Activated CD4-positive, CD25-positive, alpha-beta regulatory T cell treated with anti-CD3 and anti-CD28 coated beads, Interleukin-2, amount 50 U/mL, for 24 hours (primary cell): ENCODE measurements around the gene SMIM11.

Experiments
- ATAC-seq, 2 donors: fragments of 150-1000 bp; cut with Tn5 transposase; one replicate each; pipeline ENCODE4 v1.10.0; 2021; ENCODE audit warnings: mild to moderate bottlenecking in 1 of 2, moderate library complexity in 1 of 2

Gene SMIM11, protein sequence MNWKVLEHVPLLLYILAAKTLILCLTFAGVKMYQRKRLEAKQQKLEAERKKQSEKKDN

DNA sequence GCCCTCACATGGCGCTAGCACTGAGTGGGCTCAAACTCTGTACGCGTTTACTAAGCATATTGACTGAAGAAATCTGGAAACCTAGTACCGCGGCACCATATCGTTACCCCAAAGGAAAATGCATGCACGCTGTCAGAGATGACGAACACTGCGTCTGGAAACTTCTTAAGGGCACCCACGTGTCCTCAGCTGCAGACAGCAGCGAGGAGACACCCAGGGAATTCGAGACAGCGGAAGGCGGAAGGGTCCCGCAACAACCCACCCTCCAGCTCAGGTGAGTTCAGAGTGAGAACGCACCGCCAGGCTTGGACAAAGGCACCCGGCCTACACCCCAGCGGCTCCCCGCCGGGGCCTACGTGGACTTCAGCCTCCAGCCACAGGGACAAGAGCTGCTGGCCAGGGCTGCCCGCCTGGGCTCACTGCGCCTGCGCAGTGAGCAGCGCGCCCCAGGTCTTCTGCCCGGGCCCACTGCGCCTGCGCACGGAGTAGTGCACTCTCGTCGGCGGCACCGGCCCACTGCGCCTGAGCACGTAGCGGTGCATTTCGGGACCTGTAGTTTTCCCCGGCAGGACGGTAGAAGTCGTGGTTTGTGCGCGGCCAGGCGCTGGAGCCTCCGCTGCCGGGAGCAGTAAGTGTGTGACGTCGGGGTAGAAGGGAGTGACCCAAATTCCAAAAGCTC lies at the start of gene SMIM11:
SMIM11 (plus strand) TSS at position 568 of the 679 bp plus-strand sequence. CDS start 3,998 bp downstream, outside the sequence.
- ATAC-seq = peak; percentile 97 to 98

DNA sequence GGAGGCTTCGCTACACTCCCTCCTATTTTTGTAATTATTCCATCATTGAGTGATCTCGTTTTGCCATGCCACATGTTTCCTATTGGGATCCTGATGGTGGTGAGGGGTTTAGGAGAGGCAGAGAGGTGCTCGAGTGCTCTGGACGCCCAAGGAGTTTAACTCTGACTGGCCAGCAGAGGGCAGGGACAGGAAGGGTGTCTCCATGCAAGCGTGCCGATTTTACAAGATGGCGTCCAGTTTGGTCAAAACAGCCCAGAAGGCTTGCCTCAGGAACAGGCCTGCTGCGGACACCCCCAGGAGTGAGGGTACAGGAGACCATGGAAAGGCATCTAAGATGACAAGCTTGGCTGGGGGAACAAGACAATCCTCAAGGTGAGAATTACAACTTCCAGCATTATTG lies 45.3 kb upstream of the SMIM11 start:
- no peak for ATAC-seq

DNA sequence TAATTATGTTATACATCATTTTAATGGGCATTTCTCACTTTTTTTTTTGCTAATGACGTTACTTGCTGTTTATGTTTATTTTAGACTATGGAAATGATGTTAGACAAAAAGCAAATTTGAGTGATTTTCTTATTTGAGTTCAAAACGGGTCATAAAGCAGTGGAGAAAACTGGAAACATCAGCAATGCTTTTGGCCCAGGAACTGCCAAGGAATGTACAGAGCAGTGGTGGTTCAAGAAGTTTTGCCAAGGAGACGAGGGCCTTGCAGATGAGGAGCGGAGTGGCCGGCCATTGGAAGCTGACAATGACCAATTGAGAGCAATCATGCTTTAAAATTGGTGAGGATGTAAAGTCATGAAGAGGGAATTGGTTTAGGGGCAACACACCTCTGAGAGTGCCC lies 43.6 kb upstream of the SMIM11 start:
- ATAC-seq = no peak

DNA sequence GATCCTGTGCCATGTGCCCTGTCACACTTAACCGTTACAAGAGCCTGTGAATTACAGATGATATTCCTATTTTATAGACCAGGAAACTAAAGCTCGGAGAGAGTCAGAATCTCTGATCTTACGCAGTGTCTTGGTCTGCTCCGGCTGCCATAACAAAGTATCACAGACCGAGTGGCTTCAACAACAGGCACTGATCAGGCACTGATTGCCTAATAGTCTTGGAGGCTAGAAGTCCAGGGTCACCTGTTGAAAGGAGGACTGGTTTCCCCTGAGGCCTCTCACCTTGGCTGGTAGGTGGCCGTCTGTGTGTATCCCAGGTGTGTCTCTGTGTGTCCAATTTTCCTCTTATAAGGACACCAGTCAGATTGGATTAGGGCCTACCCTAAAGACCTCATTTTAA lies 43.0 kb upstream of the SMIM11 start:
- no peak for ATAC-seq

DNA sequence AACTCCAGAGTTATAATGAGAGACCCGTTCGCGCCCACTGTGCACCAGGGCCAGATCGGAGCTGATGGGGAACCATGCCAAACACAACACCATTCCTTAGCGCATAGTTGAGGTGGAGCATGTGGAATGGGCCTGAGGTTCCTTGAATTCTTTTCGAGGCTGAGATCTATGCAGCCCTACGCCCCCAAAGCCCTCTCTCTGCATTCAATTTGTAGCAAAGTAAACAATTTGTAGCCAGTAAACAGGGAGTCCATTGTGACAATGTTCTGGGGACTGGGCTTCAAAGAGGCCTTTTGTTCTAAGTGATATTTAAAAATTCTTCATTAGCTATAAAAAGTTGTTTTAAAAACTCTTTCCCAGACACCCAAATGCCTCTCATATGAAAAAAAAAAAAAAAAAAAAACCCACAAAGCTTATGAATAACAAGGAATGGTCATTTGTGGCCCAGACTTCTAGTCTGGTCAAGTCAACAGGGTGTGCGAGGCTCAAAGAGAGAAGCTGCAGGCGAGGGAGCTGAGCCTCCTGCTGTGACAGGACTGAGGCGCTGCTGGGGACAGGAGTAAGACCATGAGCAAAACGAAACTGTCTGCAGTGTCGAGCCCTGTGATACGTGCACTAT lies 42.1 kb upstream of the SMIM11 start:
- ATAC-seq = no peak

DNA sequence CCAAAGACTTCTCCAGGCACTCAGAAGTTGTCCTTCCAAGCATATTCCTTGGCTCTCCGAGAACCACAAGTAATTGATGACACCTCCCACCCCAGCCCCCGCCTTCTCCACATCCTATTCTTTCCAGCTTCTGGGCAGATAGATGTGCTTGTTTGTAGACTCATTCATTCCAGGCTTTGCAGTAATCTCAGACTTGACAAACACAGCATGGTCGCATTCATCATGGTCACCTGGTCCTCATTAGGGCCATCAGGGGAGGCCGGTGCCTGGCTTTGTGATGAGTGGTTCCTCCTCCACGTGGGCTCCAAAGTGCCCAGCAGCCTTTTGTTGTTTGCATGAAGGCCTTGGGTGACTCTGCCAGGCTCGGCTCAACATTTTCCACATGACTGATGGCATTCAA lies 40.0 kb upstream of the SMIM11 start:
- no peak for ATAC-seq

DNA sequence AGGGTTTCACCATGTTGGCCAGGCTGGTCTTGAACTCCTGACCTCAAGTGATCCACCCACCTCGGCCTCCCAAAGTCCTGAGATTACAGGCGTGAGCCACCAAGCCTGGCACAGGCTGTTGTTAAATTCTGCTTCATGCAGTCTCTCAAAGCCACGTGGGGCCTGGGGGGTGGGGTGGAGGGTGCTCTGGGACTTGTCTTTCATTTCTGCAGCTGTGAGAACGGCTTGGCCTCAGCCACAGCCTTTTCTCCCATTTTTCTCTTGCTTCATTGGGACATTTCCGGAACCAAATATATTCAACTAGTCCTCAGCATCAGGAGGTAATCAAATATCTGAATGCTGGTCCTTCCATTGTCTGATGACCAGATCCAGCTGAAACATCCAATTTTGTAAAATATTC lies 39.1 kb upstream of the SMIM11 start:
- no peak for ATAC-seq

DNA sequence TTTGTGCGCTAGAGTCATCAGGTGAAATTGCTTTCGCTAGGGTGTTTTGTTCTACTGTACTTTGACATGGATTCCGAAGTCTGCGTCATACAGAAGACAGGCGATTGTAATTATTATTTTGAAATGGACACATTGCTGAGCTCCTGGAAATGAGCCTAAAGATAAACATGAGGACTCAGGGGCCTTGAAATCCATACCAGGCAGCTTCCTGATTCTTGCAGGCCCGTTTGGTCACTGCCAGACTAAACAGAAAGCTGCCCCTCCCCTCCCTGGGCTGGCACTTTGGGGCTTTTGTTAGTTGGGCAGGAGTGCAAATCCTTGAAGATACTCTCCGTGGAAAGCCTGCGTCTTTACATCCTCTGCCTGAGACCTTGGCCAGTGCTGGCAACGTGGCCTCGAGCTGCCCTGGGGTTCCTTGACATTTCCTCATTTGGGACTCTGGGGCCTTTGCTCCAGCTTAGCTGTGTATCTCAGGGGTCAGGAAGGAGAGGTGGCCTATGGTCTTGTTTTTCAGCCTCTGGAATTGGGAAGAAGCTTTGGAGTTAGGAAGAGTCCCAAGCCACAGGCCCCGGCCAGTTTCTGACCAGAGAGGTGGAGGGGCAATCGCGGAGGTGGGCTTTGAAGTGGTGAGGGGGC lies 38.4 kb upstream of the SMIM11 start:
- ATAC-seq = no peak

DNA sequence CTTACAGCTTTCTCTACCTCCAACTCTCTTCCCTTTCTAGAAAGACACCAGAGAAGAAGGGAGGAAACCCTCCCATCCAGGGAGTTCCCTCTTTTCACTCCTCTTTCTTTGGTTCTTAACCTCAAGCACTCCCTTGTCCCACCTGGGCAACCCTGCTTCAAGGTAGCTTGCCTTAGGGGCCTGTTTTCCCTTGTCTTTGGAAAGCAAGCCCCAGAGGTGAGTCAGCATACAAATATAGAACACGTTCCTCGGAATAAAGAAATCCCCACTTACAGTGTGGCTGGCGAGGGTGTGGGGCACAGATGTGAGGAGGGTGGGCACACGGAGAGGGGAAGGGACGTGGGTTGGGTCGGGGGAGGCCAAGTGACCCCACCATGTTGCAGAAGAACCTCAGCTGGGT lies 37.6 kb upstream of the SMIM11 start:
- ATAC-seq = no peak

DNA sequence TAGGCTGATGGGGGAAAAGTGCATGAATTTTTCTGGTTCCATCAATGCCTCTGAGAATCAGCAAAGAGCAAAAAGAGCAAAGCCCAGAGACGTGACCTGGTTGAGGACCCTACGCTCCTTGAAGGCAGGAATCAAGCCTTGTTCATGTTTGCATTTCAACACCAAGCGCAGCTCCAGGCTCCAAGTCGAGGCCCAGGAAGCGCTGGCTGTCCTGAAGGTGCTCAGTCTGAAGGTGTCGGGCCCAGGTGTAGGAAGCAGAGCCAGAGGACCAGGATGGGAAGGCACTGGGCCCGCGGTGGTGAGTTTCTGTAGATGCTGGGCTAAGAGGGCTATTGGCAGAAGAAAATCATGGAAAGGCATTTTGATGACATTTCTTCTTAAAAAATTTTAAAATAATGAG lies 37.1 kb upstream of the SMIM11 start:
- ATAC-seq = no peak

DNA sequence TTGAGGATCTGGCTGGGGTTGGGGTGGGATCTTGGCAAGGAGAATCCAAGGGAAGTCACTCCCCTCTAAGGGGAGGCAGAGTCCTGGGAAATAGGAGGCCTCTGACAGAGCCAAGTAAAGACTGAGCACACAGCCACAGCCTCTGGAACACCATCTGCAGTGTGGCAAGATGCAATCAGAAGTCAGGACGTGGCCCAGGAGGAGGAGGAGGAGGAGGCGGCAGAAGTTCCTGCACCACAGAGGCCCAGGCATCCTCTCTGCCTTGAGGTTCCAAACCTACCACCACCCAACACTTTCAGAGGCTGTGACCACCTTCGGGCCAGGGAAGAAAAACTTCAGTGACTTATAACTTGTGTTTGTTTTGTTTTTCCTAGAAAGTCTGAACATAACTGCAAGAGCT lies 35.2 kb upstream of the SMIM11 start:
- ATAC-seq = no peak

DNA sequence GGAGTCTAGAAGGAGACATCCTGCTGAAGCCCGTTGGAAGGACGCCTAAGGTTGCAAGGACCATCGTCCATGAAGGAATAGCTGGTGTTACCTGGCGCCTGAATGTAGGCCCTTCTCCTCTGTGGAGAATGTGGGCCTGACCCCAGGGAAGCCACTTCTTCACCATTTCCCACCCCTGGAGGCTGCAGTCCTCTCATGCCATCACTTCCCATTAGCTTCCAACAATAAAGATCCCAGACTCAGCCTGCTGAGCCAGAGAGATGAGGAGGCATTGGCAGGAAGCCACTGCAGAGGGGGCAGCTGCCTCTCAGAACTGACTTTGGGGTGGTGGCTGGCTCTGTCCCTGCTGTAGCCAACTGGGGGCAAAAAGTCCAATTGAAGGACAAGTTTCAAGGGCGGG lies 32.8 kb upstream of the SMIM11 start:
- no peak for ATAC-seq

DNA sequence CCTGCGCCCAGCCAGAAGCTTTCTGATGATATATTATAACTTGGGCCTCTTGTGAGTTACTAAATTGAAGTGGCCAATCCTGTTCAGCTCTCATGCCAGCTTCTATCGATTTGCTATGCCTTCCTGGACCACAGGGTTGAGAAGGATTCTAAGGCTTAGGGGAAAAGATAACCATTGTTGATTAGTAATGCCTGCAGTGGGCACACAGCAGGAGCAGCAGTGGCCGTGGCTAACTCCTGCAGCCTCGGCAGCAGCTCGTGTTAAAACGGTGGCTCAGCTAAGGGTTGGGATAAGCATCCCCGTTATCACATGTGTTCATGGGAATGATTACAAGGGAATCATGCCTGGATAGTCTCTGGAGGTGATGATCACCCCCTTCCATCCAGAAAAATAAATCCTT lies 32.0 kb upstream of the SMIM11 start:
- ATAC-seq = no peak

DNA sequence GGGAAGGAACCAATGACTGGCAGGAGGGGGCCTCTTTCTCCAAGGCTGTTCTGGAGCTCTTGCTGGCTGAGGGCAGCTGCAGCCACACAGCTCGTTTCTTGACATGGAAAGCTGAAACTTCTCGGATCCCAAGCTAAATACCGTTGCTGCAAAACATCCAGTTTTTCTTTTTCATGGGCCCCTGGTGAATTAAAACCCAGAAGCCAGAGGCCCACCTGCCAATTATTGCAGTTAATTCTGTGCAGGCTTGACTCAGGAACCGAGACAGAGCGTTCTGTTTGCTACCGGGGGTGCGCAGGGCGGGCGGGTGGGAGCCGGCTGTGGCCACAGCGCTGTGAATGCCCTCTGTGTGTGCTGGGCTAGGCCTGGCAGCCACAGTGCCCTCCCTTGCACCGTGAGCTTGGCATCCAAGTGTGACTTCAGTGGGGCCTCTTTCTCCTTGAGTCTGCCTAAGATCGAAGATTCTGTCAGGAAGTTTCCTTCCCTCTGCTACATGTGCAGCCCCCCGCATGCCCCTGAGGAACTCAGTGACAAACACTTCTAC lies 31.4 kb upstream of the SMIM11 start:
- ATAC-seq = no peak

DNA sequence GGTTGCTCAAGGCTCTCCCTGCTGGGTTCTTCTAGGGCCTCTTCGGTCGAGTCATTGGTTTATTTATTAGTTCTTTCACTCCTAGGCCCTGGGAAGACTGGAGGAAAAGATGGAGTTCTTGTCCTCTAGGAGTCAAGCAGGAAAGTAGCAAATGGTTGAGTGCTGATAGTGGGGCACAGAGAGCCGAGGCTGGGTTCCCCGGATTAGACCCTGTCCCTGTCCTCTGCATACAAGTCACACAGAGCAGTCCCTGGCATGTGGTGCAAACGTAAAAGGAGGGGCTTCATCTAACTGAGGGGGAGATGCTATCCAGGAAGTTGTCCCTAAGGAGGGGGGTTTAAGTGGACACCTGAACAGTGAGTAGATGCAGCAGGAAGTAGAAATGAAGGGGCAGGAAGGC lies 30.7 kb upstream of the SMIM11 start:
- no peak for ATAC-seq

DNA sequence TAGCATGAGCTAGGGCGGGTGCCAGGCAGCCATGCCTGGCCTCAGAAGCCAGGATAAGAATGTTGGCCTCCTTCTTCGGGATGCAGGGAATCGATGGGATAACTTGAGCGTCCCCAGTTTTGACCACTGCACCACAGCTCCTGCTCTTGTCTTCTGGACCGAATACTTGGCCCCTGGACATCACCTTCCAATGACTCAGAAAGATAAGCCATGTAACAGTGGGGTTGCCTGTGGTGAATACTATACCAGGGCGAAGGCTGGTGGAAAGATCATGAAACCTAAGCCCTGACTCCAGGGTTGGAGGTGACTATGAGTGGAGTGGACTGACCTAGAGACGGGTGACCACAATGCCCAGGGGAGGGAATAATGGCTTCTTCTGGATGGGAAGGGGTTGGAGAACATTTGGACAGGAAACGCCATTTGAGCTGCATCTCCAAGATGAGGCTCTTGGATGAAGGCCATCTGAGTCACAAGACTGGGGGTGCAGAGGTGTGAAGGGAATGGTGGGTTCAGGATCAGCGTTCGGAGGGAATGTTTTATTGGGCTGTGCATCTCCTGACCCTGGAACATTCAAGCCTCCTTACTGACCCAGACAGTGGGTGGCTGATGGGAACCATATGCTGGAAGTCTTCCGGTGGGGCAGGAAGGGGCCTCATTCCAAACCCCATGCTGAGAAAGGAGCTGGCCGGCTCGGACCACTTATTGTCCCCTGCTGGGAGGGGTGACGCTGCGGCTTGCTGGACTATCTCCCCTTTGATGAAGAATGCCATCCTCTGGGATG lies 30.0 kb upstream of the SMIM11 start:
- ATAC-seq = no peak

DNA sequence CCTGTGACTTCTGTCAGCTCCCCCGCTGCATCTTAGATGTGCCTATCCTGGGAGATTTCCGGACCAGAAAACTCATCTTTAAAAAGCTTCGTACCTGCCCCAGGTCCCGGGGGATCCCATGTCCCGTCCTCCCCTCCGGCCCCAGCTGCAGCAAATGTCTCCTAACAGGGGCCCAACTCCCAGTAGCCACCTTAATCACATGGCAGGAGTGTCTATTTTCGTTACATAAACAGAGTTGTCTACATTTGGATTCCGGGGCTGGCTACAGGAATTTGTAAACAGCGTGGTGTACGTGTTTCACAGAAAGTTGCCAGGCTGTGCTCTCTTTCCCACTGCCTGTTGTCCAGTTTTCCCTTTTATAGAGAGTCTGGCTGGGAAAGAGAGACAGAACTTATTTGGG lies 29.4 kb upstream of the SMIM11 start:
- no peak for ATAC-seq

DNA sequence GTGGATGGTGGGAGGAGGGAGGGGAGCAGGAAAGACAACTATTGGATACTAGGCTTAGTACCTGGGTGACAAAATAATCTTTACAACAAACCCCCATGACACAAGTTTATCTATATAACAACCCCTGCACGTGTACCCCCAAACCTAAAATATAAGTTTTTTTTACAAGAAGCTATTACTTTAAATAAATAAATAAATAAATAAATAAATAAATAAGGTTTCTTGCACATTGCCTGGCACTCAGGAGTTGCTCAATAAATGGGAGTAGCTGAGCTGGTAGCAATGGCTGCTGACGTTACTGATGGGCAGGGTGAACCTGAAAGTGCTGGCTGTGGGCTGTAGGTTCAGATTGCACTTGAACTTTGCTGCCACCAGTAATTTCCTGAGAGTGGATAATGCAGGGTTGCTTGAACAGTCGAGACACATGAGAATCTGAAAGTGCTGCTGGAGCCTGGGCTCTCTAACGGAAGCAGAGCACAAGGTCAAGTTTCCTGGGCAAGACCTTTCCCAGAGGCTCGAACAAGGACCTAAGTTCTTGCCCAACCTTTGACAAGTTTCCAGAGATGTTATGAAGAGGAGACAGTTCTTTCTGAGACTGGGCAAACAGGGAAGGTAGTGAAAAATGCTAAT lies 26.3 kb upstream of the SMIM11 start:
- ATAC-seq = no peak

DNA sequence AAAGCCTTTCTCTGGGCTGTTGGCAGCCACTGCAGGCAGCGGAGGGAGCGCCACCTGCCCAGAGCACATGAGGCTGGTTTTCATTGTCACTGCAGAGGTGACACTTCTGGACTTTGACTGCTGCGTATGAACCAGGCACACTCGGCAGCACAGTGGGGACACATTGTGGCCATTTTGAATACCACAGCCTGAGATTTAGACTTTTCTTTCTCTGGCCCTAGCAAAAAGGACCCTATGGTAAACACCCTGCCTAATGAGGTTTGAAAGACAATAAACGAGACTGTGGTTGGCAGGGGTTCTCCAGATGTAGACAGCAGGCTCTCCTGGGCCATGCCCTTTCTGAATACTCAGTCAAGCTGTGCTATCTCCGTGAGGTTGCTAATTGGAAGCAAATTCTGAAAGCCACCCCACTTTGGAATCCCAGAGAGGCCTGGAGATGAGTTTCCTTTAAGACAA lies 23.5 kb upstream of the SMIM11 start:
- peak in 1 of 2 donors; percentile 48 for ATAC-seq

DNA sequence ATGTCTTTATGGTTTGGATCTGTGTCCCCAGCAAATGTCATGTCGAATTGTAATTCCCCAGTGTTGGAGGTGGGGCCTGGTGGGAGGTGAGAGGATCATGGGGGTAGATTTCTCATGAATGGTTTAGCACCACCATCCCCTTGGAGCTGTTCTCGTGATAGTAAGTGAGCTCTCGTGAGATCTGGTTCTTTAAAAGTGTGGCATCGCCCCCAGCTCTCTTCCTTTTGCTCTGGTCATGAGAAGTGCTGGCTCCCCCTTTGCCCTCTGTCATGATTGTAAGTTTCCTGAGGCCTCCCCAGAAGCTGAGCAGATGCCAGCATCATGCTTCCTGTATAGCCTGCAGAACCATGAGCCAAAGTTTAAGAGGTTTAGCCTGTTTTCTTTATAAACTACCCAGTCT lies 22.8 kb upstream of the SMIM11 start:
- ATAC-seq = no peak

DNA sequence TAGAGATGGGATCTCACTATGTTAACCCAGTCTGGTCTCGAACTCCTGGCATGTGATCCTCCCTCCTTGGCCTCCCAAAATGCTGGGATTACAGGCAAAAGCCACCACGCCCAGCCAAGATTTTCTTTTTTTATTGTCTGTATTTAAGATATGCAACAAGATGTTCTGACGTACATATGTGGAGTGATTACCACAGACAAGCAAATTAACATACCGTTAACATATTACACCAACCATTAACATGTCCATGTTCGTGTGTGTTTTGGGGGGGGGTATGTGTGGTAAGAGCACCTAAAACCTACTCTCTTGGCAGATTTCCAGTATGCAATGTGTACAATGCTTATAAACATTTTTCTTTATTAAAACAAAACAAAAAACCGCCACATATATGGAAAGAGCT lies 22.1 kb upstream of the SMIM11 start:
- no peak for ATAC-seq

DNA sequence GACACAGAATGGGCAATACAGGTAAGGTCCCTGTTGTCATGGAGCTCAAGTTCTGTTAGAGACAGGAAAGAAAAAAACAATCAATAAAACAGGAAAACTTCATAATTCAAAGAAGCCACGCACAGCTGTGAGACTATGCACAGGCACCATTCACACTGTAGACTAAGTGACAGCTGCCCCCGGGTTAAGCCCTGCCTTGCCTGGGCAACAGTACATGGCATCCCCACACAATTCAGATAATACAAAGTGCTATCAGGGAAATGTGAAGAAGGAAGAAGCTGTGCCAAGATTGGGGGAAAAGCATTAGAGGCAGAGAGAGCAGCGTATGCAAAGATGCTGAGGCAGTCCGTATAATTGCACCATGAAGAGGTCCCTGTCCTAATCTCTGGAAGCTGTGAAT lies 20.5 kb upstream of the SMIM11 start:
- ATAC-seq = no peak

DNA sequence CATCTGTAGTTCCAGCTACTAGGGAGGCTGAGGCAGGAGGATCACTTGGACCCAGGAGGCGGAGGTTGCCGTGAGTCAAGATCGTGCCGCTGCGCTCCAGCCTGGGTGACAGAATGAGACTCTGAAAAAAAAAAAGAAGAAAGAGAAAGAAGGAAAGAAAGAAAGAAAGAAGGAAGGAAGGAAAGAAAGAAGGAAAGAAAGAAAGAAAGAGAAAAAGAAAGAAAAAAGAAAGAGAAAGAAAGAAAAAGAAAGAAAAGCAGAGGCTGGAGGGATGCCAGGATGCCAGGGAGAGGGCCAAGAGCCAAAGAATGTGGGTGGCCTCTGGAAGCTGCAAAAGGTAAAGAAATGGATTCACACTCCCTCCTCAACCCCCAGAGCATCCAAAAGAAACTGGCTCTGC lies 19.7 kb upstream of the SMIM11 start:
- ATAC-seq = no peak
